ENCODE results near the gene GINS3. TPM values are rescaled to one million over a fixed set of nuclear protein-coding genes. Genes with fewer than 3 reads are reported as not detected.

The GINS3 gene
- total RNA-seq, 3 donors from 2014 or later, result 2.6 to 5.2 (median 4.0) TPM

GRCh38 chr16:58366247-58367031 lies 25.8 kb upstream of the GINS3 start:
- ATAC-seq (no peak), DNase-seq (no peak)
- TF ChIP-seq CTCF (IDR thresholded peaks at IDR 0.05), result no peak
- no peaks in the 10 kb centered on the region for H3K36me3 ChIP-seq (ENCODE audit: low read depth)
- no peak overlapping the region for H3K4me3 ChIP-seq
- intact Hi-C loops (cut with DNase I, micrococcal nuclease), result no loop called here
- H3K9me3 ChIP-seq, result no peaks in the 10 kb centered on the region
- H3K4me1 ChIP-seq (ENCODE audit: low read depth), result no peaks in the 10 kb centered on the region

GRCh38 chr16:58367252-58367651 lies 25.0 kb upstream of the GINS3 start:
- TF ChIP-seq CTCF (IDR thresholded peaks at IDR 0.05), result no peak
- intact Hi-C loops (cut with DNase I, micrococcal nuclease), result no loop called here

GRCh38 chr16:58371841-58372240 lies 20.4 kb upstream of the GINS3 start:
- Histone ChIP-seq H3K9me3 (no peaks in the 10 kb centered on the region), H3K4me1 (ENCODE audit: low read depth) (no peaks in the 10 kb centered on the region), H3K4me3 (no peak overlapping the region), H3K36me3 (ENCODE audit: low read depth) (no peaks in the 10 kb centered on the region)
- ATAC-seq (no peak), DNase-seq (no peak)
- TF ChIP-seq CTCF (IDR thresholded peaks at IDR 0.05), result no peak
- intact Hi-C loops (cut with DNase I, micrococcal nuclease), result no loop called here

More at GRCh38 chr16:58367252-58367651, 25.0 kb upstream of the GINS3 start:
- Histone ChIP-seq H3K4me1 (ENCODE audit: low read depth) (no peaks in the 10 kb centered on the region), H3K36me3 (ENCODE audit: low read depth) (no peaks in the 10 kb centered on the region), H3K9me3 (no peaks in the 10 kb centered on the region), H3K4me3 (no peak overlapping the region)
- ATAC-seq (no peak), DNase-seq (no peak)

- no peak for TF ChIP-seq CTCF (IDR thresholded peaks at IDR 0.05)
- no peak for ATAC-seq
- Histone ChIP-seq H3K4me3 (no peak overlapping the region), H3K4me1 (ENCODE audit: low read depth) (no peaks in the 10 kb centered on the region), H3K36me3 (ENCODE audit: low read depth) (no peaks in the 10 kb centered on the region), H3K9me3 (no peaks in the 10 kb centered on the region)
- intact Hi-C loops (cut with DNase I, micrococcal nuclease), result no loop called here
- no peak for DNase-seq
Measured at GRCh38 chr16:58375386-58375785, 16.9 kb upstream of the GINS3 start.

- ATAC-seq (no peak), DNase-seq (no peak)
- intact Hi-C loops (cut with DNase I, micrococcal nuclease), result no loop called here
Measured at GRCh38 chr16:58377932-58378331, 14.3 kb upstream of the GINS3 start.

More at GRCh38 chr16:58377932-58378331, 14.3 kb upstream of the GINS3 start:
- Histone ChIP-seq H3K36me3 (ENCODE audit: low read depth) (no peaks in the 10 kb centered on the region), H3K9me3 (no peaks in the 10 kb centered on the region), H3K4me1 (ENCODE audit: low read depth) (no peaks in the 10 kb centered on the region), H3K4me3 (no peak overlapping the region)
- TF ChIP-seq CTCF (IDR thresholded peaks at IDR 0.05), result no peak

Data from mucosa of descending colon (tissue), 3 donors.